H1 (cell line): ENCODE measurements around the gene DHRS13. TPM values are rescaled to one million over a fixed set of nuclear protein-coding genes. Genes with fewer than 3 reads are reported as not detected.

Experiments
- BCL11A ChIP-seq, 2 experiments: IDR thresholded peaks; one replicate each; pipeline ENCODE4 v1.6.1; 2011; ENCODE audit warnings: low read depth in 2 of 2, low read length in 2 of 2, mild to moderate bottlenecking in 2 of 2
- CEBPB ChIP-seq: IDR thresholded peaks from 2 replicates; pipeline ENCODE4 v1.6.1; 2012; ENCODE audit warnings: low read depth, low read length
- CHD1 ChIP-seq: IDR thresholded peaks from 2 replicates; pipeline ENCODE4 v1.6.1; 2012; ENCODE audit warnings: low read depth, low read length, improper control_type of control experiment
- E2F6 ChIP-seq: IDR thresholded peaks from 2 replicates; pipeline ENCODE4 v1.6.1; 2012; ENCODE audit warnings: inconsistent platforms
- JUN ChIP-seq: IDR thresholded peaks from 2 replicates; pipeline ENCODE4 v1.6.1; 2011; ENCODE audit warnings: low read depth, mild to moderate bottlenecking, improper control_type of control experiment, low read length
- KDM4A ChIP-seq: IDR thresholded peaks from one replicate; pipeline ENCODE4 v1.7.1; 2012; ENCODE audit warnings: low read depth, mild to moderate bottlenecking, moderate library complexity, low read length, inconsistent platforms; ENCODE audit not compliant: severe bottlenecking
- POLR2AphosphoS5 ChIP-seq: IDR thresholded peaks from 2 replicates; pipeline ENCODE4 v1.6.1; 2011; ENCODE audit warnings: low read depth, low read length
- POU5F1 ChIP-seq: IDR thresholded peaks from 2 replicates; pipeline ENCODE4 v1.6.1; 2011; ENCODE audit warnings: low read depth, mild to moderate bottlenecking, low read length, moderate library complexity
- SIRT6 ChIP-seq: IDR thresholded peaks from one replicate; pipeline ENCODE4 v1.7.1; 2012; ENCODE audit warnings: low read length, inconsistent platforms
- SP4 ChIP-seq: IDR thresholded peaks from 2 replicates; pipeline ENCODE4 v1.6.1; 2012; ENCODE audit warnings: low read length, inconsistent platforms
- polyA plus RNA-seq, 7 experiments: library from polyadenylated mRNA; depleted of rRNA in 3 of 7; stranded (reverse) in 5 of 7; unstranded in 2 of 7; fragments of >200 nt in 5 of 7; fragments of 200-250 nt in 2 of 7; gene quantifications; 1 replicate in 5 of 7; 2 replicates in 1 of 7; 4 replicates in 1 of 7; pipeline versions ENCODE4 v1.2.1 to v1.2.3, GENCODE V29; 2011 to 2013; ENCODE audit warnings: missing spikeins in 2 of 7, mixed read lengths in 2 of 7
- total RNA-seq: library from RNA; stranded (reverse); fragmentation: NEBNext Ultra II Directional; extraction: Animal tissue kit (Norgen Biotek cat#: 25700); gene quantifications from 2 replicates; pipeline ENCODE4 v1.2.1, GENCODE V29; 2021
- TF ChIP-seq, protein P1 (sequence below): fragments of 300-600 bp; sonication (generic); IDR thresholded peaks from 2 replicates; pipeline ENCODE4 v1.7.1; 2012; ENCODE audit warnings: low read length, moderate library complexity, mild to moderate bottlenecking, inconsistent platforms; ENCODE audit not compliant: insufficient replicate concordance

DHRS13 gene
- total and polyA plus RNA-seq, 2 of the 8 experiments (the other 6 are each of a cell fraction or from before 2014, with no cell fraction given): 23.7 to 30.0 TPM

DNA sequence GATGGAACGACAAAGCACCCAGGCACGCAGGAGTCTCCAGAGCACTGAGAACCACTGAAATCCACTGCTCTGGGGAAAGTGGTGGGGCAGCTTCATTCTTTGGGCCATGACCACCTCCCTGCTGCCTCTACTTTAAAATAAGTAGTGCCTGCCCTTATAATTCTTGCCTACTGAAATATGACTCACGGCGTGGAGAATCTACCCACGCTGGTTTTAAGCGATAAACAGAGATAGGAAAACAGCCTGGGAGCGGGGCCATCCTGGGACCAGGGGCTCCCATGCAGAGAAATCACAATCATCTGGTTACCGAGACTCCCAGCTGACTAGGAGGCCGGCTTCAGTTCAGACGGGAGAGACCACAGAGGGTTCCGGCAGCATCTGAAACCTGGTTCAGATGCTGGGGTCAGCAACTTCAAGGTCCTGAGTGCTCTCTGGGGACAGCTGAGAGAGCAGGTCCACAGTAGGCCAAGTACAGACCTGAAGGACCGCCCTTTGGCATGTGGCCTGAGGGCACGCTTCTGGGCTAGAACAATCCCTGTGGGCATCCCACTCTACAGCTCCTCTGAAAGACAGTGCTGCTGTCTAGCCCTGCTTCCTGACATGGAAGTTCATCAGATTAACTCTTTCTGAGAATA, 8.6 kb upstream of the DHRS13 start (continued):
- TF ChIP-seq, protein P1, sequence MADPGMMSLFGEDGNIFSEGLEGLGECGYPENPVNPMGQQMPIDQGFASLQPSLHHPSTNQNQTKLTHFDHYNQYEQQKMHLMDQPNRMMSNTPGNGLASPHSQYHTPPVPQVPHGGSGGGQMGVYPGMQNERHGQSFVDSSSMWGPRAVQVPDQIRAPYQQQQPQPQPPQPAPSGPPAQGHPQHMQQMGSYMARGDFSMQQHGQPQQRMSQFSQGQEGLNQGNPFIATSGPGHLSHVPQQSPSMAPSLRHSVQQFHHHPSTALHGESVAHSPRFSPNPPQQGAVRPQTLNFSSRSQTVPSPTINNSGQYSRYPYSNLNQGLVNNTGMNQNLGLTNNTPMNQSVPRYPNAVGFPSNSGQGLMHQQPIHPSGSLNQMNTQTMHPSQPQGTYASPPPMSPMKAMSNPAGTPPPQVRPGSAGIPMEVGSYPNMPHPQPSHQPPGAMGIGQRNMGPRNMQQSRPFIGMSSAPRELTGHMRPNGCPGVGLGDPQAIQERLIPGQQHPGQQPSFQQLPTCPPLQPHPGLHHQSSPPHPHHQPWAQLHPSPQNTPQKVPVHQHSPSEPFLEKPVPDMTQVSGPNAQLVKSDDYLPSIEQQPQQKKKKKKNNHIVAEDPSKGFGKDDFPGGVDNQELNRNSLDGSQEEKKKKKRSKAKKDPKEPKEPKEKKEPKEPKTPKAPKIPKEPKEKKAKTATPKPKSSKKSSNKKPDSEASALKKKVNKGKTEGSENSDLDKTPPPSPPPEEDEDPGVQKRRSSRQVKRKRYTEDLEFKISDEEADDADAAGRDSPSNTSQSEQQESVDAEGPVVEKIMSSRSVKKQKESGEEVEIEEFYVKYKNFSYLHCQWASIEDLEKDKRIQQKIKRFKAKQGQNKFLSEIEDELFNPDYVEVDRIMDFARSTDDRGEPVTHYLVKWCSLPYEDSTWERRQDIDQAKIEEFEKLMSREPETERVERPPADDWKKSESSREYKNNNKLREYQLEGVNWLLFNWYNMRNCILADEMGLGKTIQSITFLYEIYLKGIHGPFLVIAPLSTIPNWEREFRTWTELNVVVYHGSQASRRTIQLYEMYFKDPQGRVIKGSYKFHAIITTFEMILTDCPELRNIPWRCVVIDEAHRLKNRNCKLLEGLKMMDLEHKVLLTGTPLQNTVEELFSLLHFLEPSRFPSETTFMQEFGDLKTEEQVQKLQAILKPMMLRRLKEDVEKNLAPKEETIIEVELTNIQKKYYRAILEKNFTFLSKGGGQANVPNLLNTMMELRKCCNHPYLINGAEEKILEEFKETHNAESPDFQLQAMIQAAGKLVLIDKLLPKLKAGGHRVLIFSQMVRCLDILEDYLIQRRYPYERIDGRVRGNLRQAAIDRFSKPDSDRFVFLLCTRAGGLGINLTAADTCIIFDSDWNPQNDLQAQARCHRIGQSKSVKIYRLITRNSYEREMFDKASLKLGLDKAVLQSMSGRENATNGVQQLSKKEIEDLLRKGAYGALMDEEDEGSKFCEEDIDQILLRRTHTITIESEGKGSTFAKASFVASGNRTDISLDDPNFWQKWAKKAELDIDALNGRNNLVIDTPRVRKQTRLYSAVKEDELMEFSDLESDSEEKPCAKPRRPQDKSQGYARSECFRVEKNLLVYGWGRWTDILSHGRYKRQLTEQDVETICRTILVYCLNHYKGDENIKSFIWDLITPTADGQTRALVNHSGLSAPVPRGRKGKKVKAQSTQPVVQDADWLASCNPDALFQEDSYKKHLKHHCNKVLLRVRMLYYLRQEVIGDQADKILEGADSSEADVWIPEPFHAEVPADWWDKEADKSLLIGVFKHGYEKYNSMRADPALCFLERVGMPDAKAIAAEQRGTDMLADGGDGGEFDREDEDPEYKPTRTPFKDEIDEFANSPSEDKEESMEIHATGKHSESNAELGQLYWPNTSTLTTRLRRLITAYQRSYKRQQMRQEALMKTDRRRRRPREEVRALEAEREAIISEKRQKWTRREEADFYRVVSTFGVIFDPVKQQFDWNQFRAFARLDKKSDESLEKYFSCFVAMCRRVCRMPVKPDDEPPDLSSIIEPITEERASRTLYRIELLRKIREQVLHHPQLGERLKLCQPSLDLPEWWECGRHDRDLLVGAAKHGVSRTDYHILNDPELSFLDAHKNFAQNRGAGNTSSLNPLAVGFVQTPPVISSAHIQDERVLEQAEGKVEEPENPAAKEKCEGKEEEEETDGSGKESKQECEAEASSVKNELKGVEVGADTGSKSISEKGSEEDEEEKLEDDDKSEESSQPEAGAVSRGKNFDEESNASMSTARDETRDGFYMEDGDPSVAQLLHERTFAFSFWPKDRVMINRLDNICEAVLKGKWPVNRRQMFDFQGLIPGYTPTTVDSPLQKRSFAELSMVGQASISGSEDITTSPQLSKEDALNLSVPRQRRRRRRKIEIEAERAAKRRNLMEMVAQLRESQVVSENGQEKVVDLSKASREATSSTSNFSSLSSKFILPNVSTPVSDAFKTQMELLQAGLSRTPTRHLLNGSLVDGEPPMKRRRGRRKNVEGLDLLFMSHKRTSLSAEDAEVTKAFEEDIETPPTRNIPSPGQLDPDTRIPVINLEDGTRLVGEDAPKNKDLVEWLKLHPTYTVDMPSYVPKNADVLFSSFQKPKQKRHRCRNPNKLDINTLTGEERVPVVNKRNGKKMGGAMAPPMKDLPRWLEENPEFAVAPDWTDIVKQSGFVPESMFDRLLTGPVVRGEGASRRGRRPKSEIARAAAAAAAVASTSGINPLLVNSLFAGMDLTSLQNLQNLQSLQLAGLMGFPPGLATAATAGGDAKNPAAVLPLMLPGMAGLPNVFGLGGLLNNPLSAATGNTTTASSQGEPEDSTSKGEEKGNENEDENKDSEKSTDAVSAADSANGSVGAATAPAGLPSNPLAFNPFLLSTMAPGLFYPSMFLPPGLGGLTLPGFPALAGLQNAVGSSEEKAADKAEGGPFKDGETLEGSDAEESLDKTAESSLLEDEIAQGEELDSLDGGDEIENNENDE: no peak
- TF ChIP-seq POLR2AphosphoS5: no peak
- no peak for TF ChIP-seq E2F6
- TF ChIP-seq CEBPB: no peak
- no peak for TF ChIP-seq SIRT6
- TF ChIP-seq POU5F1: no peak
- TF ChIP-seq BCL11A (IDR thresholded peaks at IDR 0.05; ENCODE audit: low read depth in 2 of 2, low read length in 2 of 2): no peak
- no peak for TF ChIP-seq CHD1
- TF ChIP-seq KDM4A: no peak
- no peak for TF ChIP-seq JUN
- no peak for TF ChIP-seq SP4
